Stimulated activated CD4-positive, alpha-beta T cell treated with anti-CD3 and anti-CD28 coated beads, TNF-alpha, amount 100 ng/mL, for 4 hours (primary cell): ENCODE data around the gene ACOT9.
"Not testable (repeated sequence)": the region's sequence is repeated elsewhere in the genome, so short reads cannot be mapped to it uniquely, and the experiment has no call there.

Experiments used
- DNase-seq, 3 experiments: peaks; one replicate each; pipeline ENCODE4 v3.0.0-alpha.2; 2020; ENCODE audit warnings: low read depth in 3 of 3

The ACOT9 gene

DNA sequence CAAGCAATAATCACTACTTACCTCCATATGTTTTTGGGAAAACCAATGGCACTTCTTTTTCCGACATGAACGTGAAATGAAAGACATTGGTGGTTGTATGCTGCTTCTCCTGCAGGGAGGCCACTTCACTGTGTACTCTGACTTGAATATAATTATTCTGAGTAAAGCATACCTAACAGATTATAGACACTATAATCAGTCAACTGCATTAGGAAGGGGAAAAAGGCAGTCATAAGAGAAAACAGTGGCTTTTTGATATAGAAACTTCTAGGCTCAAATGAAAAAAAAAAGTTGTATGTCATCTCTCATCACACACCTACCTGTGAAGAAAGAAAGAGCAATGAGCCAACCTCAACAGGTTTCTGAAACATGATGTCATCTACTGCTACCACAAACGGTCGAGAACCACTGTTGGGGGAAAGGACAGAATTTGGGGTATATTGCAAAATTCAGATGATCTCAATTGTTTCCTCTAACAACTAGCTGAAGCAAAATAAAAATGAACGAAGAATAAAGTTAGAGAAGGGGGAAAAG is 38.3 kb downstream of the ACOT9 start:
- no peak for DNase-seq

DNA sequence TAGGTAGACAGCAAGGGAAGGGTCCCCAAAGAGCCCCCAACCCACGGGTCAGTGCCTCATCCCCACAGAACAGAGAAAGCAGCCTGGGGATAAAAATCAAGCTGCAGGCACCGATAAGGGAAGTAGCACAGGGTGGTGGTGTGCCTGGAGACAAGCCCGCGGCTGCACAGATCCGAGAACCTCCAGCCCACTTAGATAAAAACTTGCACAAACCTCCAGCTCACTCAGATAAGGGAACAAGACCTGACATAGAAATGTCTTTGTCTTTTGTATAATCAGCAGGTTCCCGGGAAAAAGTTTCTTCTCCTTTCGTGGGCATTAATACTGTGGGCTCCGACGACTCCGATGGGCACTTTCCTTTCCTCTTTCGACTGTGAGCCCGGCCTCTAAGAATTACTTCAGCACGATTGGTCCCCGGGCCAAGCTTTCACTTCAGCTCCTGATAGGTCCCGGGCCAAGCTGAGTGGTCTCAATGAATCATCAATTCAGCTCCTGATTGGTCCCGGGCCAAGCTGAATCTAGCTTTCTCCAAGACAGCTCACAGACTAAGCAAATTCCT is 43.4 kb downstream of the ACOT9 start:
- no peak for DNase-seq

DNA sequence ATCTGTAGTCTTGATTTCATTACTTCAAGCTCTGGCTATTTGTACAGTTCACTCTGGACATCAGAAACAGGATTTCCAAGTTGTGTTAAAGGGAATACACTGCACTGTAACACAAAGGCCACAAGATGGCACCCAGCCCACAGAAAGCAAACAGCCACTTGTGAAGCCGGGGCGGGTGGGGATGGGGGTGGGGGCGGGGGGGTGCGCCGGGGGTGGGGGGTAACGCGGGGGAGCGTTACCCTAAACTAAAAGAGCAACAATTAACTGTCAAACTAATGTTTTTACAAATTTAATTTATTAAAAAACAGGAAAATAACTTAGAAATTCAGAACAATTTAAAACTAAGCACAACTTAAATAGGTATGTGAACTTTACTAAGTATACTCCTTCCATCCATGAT is 48.5 kb downstream of the ACOT9 start:
- peak in 2 of 3 experiments; percentile 5 to 12 for DNase-seq

DNA sequence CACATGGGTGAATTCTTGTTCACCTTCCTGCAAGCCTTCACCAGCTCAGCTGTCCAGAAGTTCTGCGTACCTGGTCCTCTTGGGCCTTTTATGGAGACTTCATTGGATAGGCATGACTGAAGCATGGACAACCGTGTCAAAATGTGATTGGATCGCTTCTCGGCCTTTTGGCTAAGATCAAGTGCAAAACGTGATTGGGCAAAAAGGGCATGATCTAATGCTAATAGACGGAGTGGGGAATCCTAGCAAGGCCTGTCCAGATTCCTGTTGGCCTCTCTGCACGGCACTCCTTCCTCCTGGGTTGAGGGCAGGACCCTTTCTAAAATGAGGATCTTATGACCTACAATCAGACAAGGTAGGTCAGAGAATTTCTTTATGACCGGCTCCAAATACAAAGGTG is 50.9 kb downstream of the ACOT9 start:
- no peak for DNase-seq

DNA sequence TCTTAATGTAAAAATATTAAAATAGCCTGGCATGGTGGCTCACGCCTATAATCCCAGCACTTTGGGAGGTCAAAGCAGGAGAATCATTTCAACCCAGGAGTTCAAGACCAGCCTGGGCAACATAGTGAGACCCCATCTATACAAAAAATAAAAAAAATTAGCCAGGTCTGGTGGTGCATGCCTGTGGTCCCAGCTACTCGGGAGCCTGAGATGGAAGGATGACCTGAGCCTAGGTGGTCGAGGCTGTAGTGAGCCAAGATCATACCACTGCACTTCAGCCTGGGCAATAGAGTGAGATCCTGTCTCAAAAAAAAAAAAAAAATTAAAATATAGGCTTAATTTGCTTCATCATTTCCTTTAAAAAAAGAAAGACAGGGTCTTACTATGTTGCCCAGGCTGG is 66.6 kb downstream of the ACOT9 start:
- DNase-seq = not testable (repeated sequence)

DNA sequence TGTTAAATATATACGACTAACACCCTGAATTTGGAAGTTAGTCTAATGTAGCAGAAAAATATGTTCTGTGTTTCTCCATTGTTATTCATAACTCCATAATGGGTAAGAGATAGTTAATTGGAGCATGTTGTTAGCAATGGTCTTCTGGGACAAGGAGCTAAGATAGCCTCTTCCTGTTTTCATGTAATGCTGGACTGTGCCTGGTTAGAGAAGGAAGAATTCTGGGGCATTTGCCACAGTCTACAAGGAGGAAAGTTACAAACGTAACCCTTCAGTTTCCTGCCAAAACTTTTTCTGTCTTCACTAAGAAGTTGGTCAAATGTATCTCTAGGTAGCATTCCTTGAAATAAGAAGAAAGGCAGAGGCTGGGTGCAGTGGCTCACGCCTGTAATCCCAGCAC is 70.0 kb downstream of the ACOT9 start:
- no peak for DNase-seq

DNA sequence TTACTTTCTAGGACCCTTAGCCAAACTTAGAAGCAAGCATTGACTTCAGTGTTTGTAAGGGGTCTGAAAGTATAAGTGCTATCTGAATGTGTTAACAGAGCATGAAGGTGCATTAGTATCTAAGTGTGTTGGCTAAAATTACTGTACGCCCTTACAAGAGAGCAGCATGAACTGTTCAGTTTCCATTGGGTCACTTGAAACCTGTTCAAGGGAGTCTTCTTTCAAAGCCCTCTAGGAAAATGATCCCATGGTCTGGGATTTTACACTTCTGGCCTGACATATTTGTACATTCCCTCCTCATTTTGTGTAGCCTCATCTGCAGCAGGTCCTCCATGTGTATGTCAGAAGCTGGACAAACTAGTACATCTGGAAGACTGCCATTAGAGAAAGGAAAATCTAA is 72.5 kb downstream of the ACOT9 start:
- DNase-seq = no peak

DNA sequence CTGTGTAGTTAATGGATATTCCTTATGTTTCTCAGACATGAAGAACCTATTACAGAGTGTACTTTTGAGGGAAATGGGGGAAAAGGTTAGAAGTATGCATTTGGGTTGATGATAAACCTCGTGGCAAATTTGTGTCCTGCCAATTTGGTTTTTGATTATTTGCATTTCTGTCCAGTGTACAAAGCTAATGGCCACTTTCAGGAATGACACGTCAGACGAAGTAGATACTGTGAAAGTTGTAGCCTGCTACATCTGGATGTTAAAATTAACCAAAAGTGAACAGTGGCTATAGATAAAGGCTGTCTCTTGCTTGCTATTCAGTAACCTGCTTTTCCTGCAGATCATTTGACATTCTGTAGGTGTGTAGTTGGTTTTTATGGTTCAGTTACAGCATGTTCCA is 74.7 kb downstream of the ACOT9 start:
- DNase-seq = no peak

DNA sequence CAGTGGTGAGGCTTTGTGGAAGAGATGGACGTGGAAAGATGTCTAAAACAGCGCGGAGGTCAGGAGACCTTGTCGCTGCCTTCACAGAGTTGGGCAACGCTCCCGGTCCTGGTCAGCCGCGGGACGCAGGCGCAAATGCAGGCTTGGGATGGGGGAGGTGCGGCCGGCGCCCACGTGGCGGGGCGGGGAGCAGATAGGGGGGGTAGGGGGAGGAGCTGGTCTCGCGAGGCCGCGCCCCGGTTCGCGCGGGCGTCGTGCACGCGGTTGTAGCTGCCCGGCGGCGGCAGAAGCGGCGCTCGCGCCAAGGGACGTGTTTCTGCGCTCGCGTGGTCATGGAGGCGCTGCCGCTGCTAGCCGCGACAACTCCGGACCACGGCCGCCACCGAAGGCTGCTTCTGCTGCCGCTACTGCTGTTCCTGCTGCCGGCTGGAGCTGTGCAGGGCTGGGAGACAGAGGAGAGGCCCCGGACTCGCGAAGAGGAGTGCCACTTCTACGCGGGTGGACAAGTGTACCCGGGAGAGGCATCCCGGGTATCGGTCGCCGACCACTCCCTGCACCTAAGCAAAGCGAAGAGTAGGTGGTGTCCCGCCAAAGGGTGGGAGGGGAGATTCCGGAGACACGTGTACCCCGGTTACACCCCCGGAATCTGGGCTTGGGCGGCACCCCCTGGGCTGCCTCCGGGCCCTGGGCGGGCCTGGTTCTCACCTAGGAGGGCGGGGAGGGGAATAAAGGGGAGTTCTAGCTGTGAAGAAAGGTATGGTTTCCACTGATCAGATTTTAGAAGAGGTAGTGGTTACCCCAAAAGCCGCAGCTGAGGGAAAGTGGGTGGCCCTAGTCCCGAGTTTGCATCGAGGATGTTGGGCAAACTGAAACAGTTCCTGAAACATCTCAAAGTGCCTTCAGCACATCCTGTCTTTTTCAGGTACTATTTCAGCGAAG is 75.6 kb downstream of the ACOT9 start, which contains the start of gene PRDX4:
TSS of gene PRDX4 (plus strand) at position 255 of the 939 bp plus-strand sequence. CDS start at position 333, 78 bp downstream.
- DNase-seq = peak; percentile 57 to 64 (median 58)

DNA sequence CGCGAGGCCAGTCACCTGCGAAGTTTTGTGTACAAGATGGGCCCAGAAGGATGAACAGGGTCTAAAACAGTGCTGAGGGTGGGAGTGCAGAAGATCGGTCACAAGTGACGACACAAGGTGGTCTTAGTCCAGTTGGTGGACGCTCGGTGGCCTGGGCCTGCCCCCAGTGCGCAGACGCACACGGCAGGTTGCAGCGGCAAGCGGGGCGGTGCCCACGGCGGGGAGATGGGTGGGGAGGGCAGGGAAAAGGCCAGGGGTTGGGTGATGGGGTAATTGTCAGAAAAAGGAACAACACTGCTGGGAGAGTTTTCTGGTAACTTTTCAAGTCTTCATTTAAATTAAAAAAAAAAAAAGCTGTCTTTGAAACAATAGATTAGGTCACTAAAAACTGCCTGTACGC is 76.8 kb downstream of the ACOT9 start:
- no peak for DNase-seq

DNA sequence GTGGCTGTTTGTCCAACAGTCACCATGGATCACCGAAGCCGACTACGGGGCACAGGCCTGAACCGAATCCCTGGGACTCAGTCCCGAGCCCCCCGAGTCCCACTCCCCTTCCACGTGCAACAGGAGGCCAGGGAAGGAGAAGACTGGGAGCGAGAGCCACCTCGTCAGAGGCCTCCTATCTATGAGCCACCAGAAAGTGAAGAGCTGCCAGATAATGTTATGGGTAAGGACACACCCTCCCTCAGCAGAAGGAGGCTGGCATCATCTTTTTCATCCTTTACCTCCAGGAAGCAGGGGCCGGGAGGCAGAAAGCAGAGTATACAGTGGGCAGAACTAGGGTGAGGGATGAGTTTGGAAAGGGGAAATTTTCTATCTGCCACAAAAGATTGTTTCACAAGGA is 78.6 kb downstream of the ACOT9 start:
- no peak for DNase-seq

DNA sequence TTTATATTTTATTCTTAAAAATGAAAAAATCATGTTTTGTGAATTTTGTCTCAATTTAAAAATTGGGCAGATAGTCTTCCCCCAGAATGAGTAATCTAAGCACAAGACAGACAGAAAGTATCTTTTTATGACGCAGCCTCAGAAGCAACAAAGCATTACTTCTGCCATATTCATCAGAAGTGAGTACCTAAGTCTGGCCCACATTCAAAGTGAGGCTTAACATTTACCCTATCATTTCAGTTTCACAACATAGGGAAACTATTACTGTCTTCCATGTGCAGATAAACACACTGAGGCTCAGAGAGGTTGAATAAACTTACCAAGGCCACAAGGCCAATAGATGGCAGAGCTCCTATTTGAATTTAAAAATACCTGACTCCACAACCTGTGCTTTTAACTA is 80.2 kb downstream of the ACOT9 start:
- DNase-seq = no peak

DNA sequence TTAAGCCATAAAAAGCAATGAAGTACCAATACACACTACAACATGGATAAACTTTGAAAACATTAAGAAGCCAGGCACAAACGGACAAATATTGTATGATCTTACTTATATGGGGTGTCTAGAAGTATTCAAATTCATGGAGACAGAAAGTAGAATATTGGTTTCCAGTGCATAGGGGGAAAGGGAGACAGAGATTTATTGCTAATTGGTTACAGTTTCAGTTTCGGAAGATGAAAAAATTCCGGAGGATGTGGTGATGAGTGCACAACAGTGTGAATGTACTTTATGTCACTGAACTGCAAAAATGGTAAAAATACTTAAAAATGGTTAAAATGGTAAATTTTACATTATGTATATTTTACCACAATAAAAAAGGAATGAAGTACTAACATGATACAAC is 80.9 kb downstream of the ACOT9 start:
- DNase-seq = no peak

DNA sequence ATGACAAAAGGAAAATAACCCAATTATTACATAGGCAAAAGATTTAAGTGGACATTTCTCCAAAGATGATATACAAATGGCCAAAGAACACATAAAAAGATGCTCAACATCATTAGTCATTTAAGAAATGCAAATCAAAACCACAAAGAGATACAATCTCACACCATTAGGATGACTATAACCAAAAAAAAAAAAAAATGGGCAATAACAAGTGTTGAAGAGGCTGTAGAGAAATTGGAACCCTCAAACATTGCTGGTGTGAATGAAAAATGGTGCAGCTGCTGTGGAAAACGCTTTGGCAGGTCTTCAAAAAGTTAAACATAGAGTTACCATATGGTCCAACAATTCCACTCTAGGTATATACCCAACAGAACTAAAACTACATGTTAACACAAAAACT is 81.4 kb downstream of the ACOT9 start:
- no peak for DNase-seq

DNA sequence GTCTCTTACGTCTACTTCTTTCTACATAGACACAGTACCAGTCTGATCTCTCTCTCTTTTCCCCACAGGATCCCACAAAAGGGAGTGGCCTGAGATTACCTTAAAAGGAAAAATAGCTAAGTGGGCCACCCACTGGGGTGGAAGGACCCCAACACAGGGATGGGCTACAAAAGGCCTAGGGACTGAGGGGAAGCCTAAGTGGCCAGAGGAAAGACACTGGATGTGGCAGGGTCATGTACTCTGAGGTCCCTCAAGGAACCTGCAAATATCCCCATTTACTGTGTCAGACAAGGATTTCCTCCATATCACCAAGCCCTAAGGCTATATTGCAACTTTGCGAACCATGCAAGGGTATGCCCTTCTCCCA is 82.3 kb downstream of the ACOT9 start:
- DNase-seq = no peak

DNA sequence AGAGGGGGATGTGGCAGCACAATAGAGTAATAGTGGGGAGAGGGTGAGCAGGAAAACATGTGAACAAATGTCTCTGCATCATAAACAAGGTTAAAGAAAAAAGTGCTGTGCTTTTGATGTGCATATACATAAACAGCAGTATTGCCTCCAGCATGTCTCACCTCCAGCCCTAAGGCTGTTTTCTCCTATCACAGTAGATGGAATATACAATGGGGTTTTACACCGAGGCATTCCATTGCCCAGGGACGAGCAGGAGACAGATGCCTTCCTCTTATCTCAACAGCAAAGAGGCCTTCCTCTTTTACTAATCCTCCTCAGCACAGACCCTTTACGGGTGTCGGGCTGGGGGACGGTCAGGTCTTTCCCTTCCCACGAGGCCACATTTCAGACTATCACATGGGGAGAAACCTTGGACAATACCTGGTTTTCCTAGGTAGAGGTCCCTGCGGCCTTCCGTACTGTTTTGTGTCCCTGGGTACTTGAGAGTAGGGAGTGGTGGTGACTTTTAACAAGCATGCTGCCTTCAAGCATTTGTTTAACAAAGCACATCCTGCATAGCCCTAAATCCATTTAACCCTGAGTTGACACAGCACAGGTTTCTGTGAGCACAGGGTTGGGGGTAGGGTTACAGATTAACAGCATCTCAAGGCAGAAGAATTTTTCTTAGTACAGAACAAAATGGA is 82.9 kb downstream of the ACOT9 start:
- not testable (repeated sequence) for DNase-seq

DNA sequence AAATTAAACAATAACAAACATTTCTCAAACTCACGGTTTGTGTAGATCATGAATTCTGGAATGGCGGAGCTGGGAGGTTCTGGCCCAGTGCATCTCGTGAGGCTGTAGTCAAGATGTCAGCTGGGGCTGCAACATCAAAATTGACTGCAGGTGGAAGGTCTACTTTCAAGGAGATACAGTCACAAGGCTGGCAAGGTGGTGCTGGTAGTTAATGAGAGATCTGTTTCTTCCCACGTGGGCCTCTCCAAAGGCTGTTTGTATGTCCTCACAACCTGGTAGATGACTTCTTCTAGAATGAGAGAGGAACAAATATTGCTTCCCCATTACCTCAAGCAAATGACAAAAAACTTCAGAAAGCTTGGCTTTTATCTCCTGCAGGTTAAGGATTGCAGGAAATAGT is 83.7 kb downstream of the ACOT9 start:
- DNase-seq = no peak

DNA sequence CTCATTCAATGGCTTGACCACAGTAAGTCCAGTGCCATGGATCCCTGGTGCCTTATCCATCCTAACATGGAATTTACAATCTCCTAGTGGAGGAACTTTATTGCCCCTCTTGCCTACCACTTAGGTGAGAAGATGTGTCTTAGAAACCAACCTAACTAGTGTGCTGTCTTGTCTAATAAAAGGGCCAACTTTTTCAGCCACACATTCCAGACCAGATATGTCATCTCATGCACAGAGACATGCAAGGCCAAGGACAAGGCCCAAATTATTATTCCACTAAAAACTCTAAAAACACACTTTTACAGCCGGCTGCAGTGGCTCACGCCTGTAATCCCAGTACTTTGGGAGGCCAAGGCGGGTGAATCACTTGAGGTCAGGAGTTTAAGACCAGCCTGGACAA is 86.4 kb downstream of the ACOT9 start:
- DNase-seq = no peak

DNA sequence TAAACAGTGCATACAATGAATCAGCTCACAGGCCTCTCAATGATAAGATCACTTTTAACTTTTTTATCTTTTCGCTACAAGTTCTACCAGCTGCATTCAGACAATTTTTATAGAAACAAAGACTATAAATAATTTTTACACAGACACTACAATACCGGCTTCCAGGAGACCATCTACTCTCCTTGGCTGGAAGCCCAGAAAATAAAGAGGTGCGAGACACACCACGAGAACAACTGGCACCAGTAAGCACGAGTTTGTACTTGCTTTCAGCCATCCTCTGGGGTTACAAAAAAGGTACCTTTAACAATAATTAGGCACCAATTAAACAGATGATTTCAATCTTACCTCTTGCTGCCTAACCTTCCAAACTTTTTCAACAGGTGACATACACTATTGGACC is 87.0 kb downstream of the ACOT9 start:
- DNase-seq = no peak
